Stimulated activated CD4-positive, alpha-beta T cell treated with anti-CD3 and anti-CD28 coated beads, Interleukin-15, amount 100 ng/mL, for 48 hours (primary cell): ENCODE results near the gene PSMD12.

Source experiments
- DNase-seq, 2 donors: peaks; one replicate each; pipeline ENCODE4 v3.0.0-alpha.2; 2020; ENCODE audit warnings: low read depth in 2 of 2

The PSMD12 gene

DNA sequence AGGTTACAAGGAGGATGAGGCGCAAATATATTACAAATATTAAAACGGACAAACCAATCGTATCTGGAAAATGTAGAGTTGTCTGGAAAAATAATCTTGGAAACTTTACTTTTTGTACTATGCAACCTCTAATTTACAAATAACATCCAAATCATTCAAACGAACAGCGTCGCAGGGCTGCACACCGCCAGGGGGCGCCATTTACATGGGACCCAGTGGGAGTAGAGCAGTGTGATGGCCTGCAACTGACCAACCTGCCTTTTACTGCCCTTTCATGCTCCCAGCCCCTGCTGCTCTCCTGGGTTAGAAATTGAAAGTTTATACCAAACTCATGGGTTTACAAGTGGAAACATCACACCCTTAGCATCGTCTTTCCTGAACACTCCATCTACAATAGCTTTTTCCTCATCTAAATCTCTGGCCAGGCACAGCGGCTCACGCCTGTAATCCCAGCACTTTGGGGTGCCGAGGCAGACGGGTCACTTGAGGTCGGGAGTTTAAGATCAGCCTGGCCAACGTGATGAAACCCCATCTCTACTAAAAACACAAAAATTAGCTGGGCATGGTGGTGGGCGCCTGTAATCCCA lies 20.7 kb upstream of the PSMD12 start:
- peak in 1 of 2 donors; percentile 64 for DNase-seq

DNA sequence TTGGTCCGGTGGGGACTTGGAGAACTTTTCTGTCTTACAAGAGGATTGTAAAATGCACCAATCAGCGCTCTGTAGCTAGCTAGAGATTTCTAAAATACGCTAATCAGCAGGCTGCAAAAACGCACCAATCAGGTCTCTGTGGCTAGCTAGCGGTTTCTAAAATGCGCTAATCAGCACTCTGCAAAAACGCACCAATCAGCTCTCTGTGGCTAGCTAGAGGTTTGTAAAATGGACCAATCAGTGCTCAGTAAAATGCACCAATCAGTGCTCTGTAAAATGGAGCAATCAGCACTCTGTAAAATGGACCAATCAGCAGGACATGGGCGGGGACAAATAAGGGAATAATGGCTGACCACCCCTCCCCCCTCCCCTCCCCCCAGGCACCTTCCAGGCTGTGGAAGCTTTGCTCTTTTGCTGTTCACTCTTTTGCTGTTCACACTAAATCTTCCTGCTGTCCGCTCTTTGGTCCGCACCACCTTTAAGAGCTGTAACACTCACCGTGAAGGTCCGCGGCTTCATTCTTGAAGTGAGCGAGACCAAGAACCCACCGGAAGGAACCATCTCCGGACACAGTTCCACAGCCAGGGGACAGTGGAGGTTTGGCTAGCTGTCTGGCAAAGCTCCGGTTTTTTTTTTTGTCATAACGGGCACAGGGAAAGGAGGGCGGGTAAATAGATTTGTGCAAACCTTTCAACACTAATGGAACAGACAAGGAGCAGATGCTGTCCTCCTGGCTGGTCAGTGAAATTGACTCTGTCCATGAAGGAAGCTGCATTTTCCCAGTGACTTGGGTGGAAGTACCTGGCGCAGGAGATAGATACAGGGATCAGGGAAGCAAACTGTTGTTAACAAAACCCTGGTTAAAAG lies 19.0 kb upstream of the PSMD12 start:
- DNase-seq = no peak

DNA sequence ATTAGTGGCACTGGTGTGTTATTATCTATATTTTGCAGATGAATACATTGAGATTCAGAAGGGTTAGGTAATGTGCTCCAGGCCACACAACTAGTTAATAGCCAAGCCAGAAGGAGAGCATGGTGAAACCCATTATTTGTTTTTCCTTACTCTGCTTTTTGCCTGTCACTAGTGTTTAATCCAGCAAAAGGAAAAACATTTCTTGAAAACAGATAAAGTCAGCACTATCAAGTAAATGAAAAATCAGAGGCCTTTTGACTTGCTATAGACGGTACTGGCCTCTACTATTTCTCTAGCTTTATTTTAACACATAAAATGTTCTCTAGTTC lies 15.5 kb upstream of the PSMD12 start:
- DNase-seq = no peak

DNA sequence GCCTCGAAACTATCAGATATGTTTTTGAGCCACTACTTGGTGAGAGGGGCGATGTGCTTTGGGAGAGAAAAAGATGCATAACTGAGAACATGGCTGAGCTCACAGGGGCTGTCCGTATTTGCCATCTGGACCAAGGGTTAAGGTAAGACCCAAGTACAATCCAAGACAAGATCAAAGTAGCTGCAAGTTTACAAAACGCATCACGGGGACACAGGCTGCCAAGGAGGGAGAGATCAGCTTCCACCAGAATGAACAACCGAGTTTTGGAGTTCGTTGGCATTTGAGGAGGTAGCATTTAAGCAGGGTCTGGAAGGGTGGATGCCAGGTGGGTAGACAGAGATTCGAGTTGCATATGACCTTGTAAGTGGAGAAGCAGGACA lies 12.9 kb upstream of the PSMD12 start:
- no peak for DNase-seq

DNA sequence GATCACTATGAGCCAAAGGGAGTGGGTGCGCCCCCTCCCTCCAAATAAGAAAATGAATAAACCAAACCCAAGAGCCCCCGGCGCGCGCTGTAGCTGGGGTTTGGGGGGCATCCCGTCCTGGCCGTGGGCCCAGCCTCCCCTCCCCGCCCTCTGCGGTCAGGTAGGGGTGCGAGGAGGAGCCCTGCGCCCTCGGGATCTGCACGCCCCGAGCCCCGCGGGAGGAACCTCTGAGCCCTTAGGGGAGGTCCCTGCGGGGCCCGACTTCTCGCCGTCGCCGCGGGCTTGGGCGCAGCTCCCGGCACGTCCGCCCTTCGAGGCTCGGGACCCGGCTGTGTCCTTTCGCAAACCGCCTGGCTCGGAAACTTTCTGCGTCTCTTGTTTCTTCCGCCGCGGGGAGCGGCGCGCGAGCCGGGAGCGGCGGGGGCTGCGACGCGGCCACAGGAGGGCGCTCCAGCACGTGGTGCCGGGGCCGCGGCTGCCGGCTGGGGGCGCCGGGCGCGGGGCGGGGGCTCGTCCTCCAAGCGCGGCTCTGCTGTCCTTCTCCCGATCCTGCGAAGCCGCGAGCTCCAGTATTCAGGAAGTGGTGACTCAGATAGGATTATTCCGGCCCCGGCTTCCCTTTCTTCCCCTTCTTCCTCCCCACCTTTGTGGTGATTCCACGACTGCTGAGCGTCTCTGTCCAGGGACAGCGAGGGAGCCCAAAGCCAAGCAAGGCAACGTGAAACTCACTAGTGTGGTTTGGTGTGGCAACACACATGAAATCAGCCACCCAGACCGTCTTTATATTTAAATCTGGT lies 12.3 kb upstream of the PSMD12 start:
- peak; percentile 62 to 75 for DNase-seq

DNA sequence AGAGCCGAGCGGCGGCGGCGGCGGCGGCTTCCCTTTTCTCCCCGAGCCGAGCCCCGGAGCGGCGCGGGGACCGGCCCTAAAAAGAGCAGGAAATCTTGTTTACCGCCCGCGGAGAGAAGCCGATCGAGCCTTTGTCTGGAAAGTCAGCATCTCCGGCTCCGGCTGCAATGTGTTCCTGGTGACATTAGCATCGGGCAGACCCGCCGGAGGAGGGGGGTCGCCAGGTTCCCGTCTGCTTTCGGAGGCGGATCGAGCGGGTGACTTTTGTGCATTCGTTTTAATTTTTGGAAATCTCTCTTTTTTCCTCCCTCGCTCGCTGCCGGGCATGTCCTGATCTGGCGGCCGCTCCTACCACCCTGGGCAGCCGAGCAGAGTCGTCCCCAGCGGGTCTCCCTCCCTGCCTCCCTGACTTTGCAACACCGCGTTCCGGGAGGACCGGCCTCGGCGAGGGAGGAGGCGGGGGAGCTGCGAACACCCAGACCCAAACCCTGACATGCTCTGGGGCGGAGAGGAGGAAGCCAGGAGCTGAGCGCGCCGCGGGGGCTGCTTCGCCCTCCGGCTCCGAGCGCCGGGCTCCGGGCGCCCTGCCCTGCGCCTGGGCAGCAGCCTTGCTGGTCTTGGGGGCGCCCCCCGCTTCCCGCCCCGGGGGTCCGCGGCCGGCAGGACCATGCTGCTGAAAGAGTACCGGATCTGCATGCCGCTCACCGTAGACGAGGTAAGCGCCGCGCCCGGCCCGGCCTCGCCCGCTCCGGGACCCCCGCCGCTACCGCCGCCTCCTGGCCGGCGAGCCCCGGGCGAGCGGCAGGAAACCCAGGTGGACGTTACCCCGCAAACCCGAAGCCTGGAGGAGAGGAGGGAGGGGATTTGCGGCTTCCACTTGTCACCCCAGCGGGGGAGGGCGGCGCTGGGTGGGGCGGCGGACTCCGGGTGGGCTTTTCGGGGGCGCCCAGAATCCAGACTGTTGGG lies 11.4 kb upstream of the PSMD12 start:
- DNase-seq = peak in 1 of 2 donors; percentile 36

DNA sequence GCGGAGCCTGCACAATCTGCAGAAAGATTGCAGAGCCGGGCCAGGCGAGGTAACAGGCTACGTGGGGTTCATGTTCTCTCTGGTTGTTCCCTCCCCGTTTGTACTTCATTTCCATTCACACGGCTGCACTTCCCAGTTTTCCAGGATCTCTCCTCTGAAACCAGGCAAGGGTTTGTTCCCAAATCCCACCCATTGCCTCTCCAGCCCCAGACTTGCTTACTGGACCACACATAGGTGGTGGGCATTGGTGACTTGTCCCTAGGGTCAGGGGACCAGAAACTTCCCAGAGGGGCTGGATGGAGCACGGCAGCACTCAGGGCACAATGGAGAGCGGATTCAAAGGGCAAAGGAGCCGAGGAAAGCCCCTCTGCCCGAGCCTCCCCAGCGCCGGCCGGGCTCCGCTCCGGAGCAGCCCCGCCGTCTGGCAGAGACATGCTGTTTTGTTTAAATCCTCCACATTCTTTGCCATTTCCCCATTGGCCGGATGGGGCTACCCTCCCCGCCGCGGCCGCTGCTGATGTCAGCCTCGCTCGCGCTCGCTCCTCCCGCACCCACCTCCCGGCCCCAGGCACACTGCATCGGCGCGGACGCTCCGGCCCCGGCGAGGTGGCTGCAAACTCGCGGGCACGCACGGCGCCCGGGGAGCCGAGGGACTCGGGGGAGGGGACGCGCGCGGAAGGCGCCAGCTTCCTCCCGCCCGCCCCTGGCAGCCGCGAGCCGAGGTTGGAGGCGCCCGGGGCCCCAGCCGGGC lies 10.5 kb upstream of the PSMD12 start, which contains the start of gene PITPNC1:
Gene PITPNC1, plus strand, starts transcription at position 545 of the 751 bp plus-strand sequence.
- peak; percentile 80 to 86 for DNase-seq

DNA sequence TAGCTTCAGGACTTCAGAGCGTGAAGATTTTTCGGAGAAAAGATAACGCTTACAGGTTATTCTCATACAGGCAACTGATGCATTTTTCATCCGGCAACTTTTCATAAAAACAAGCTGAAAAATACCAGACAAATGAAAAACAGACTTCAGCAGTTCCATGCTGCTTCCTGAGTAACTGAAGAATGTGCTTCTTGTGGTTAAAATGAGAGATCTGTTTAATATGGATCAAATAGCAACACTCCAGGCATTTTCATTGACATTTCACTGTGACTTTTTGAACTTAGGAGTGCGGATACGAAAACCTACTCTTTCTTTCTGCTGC lies 10.0 kb upstream of the PSMD12 start:
- DNase-seq = no peak

DNA sequence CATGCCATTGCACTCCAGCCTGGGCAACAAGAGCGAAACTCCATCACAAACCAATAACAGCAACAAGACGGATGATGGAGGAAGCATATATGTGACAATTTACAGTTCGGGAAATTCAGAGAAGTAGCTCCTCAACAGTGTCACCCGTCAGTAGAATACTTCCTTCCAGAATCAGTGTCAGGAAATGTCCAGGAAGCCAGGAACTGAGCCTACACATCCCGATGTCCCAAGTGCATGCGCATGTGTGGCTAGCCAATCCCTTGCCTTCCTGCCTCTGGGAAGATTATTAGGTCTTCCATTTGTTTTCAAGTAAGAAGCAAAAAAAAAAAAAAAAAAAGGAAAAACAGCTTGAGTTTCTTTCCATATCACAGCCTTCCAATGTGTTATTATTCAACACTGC lies 9.3 kb upstream of the PSMD12 start:
- DNase-seq = no peak

DNA sequence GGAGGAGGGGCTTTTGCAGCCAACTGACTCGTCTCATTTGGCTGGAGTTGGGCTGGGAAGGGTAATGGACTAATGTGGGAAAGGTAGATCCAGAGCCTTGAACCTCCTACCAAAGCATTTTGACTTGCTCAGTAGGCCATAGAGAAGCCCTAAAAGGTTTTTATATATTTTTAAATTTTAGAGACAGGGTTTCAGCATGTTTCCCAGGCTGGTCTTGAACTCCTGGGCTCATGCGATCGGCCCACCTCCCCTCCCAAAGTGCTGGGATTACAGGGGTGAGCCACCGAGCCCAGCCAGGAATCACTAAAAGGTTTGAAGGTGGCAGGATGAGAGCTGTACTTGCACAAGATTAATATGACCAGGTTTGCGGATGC lies 8.7 kb upstream of the PSMD12 start:
- no peak for DNase-seq

DNA sequence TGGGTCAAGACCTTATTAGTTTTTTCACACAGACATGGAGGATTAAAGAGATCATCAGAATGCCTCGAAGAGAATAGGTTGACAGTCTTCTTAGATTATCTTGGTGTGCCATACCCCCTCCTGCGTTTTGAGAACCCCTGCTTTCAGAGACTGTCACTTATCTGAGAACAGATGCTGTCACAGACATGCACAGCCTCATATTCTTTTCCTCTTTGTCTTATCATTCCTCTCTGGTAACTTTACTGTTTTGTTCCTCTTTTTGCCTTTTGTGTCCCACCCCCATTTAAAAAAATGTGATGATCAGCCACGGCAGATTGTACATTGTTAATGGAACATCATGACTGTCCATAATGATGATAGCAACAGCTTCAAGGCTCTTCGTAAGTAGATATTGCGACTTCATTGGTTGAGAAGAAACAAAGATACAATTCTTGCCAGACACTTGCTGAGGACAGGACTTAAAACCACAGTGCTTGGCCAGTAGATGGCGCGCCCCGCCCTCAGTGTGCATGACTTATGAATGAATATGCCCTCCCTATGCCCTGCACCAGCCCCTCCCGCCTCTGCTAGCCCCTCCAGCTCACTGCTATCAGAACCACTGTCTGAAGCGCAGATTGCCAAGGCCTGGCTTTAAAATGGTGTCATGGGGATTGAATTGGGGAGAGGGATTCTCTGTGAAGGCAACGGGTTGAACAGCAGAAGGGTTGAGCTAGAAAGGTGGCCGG lies 8.1 kb upstream of the PSMD12 start:
- DNase-seq = peak; percentile 76 to 82

DNA sequence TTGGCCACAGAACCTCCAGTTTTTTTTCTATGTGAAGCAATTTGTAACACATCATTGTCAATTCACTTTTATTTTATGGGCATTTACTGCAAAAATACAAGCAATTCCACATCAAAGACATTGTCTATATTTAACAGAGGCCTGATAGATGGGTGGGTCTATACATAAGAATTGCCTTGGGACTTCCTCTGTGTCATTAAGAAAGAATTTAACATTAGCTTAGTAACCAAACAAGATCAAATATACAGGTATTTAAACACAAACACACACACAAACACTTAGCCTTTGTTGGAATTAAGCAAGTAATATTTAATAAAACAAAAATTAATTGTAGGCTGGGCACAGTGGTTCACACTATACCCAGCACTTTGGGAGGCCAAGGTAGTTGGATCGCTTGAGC lies 6.4 kb upstream of the PSMD12 start:
- no peak for DNase-seq

DNA sequence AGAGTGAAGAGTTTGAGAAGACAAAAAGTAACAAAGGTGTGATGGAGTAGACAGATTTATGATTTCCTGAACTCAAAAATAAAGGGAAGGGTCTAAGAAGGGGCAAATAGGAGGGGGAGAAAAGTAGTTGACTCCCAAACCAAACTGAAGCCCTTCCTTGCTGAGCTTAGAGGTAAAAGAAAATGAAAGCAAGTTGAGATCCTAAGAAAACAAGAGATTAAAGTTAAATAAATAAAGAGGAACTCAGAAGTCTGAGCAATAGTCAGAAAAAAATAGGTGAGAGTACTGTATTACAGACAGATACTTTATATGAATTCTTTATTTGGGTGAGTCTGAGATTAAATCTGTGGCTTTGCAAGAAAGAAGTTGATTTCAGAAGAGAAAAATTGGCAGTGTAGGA lies 3.3 kb upstream of the PSMD12 start:
- DNase-seq = no peak

DNA sequence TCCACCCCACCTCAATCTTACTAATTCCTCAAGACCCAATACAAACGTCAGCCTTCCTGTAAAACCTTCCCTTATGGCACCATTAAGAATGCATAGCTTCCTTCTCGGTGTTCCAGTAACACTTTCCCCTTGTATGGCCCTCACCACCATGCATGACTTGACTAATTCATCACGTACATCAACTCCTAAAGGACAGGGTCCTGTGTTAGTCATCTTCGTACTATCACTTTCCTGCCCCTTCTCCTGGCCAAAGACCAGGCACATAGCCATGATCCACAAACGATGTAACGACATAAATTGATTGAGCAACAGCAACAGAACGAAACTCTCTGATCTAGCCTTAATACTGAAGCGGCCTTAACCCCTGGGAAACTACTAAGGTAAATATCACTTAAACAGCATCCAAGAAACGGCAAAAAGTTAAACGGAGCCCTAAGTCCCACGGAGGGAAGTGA lies 612 bp downstream of the PSMD12 start:
- no peak for DNase-seq

DNA sequence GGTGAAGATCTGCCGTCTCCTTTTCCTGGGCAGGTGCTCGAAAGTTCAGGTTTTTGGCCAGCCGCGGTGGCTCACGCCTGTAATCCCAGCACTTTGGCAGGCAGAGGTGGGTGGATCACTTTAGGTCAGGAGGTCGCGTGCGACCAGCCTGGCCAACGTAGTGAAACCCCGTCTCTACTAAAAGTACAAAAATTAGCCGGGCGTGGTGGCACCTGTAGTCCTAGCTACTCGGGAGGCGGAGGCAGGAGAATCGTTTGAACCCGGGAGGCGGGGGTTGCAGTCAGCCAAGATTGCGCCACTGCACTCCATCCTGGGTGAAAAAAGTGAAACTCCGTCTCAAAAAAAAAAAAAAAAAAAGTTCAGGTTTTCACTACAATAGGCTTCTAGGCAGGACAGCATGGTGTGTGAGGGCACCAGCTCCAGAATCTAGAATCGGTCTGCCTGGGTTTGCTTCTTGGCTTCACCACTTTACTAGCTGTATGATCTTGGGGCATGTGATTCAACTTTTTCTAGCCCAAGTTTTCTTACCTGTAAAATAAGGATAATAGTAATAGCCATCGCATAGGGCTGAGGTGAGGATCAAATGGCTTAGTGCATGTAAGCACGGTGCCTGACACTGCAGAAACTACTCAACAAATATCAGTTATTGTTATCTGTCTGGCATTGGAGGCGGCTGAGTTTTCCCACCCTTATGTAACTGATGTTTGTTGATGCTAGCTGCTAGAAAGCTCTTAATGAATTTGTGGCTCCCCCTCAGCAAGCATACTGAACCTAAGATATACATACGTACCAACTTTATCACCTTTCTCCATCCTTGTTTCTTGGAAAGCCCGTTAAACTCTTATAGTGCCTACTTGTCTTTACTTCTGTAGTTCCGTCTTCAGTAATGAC lies 1.3 kb downstream of the PSMD12 start:
- DNase-seq = no peak

DNA sequence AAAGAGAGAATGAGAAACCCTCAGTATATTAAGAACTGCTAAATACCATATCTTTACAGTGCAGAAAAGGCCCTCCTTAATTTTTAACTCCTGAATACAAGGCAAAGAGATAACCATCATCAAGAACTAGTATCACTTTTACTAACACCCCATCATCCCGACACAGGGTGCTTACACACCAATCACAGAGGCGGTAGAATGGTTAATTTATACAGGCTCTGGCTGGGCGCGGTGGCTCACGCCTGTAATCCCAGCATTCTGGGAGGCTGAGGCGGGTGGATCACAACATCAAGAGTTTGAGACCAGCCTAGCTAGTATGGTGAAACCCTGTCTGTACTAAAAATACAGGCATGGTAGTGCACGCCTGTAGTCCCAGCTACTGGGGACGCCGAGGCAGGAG lies 4.2 kb downstream of the PSMD12 start:
- DNase-seq = no peak

DNA sequence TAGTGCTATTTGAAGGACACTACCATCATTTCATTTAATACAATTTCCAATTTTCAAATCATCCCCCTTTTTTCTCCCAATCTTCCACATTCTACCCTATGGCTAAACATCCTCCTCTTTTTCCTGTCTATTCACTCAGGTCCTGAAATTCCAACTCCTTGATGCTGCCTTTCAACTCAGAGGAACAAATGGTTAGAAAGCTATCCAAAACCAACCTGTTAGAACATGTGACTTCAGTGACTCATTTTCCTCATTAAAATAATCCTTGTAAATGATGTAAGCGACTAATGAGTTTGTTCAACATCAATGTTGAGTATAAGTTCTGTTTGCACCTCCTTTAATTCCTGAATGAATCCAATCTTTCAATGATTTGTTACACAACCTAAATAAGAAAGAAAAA lies 5.5 kb downstream of the PSMD12 start:
- no peak for DNase-seq

DNA sequence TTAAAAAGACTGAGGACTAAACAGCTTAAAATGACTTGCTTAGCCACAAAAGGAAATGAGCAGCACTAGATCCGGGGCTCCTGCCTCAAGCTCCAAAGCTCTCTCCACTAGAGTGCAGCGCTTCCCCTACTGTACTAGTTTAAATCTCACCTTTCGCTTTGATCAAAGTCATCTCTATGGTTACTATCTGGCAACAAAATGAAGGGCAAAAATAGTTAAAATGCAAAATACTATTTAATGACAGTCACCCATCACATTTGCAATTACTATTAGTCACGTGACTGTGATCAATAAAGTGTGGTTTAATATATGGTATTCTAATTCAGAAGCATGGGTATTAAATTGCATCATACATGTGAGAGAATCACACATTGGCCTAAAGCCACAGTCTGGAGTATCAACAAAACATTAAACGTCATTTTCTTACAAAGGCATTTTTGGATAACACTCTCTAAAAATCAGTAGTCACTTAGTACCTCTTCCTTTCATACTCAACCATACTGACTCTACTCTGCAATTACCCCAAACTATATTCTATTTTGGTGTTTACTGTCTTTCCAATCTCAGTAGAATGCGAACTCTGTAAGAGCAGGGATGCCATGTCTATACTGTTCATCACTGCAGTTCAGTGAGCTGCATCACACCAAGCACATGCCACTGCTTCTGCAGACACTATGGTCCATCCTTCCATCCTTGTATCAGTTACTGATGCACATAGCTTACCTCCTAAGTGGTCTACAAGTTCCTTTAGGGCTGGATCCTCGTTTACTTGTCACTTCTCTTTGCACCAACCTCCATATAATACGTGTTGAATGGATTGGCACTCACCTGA lies 6.2 kb downstream of the PSMD12 start:
- DNase-seq = peak in 1 of 2 donors; percentile 35
